HEK293 (cell line): ENCODE measurements around the gene TMEM259.

Experiments used
- CTCF ChIA-PET: fragments of 350-600 bp; formaldehyde crosslinking; extraction: SDS; loops from one replicate; lab custom pipeline; 2021; ENCODE audit warnings: antibody characterized with exemption; lab: Yijun Ruan, JAX
- POLR2A ChIA-PET: fragments of 300-600 bp; formaldehyde crosslinking; extraction: SDS; loops from one replicate; lab custom pipeline; 2020; ENCODE audit warnings: antibody characterized with exemption, inconsistent platforms; lab: Yijun Ruan, JAX
- H3K27ac ChIP-seq: fragments of 200-500 bp; sonication (Bioruptor generic); 2 replicates; pipeline ENCODE4 v1.5.1; 2014; ENCODE audit warnings: low read depth, low read length, control low read depth, inconsistent platforms; ENCODE audit errors: extremely low read depth
- H3K36me3 ChIP-seq, 2 experiments: fragments of 200-500 bp in 1 of 2; sonication (Bioruptor generic) in 1 of 2; 1 replicate in 1 of 2; 2 replicates in 1 of 2; pipeline ENCODE4 v1.5.1; 2014 to 2017; ENCODE audit warnings: inconsistent platforms in 2 of 2, low read length in 2 of 2; ENCODE audit not compliant: control insufficient read depth in 2 of 2, insufficient read depth in 1 of 2
- H3K4me1 ChIP-seq: fragments of 200-500 bp; sonication (Bioruptor generic); 2 replicates; pipeline ENCODE4 v1.5.1; 2014; ENCODE audit warnings: mild to moderate bottlenecking, low read length, inconsistent platforms; ENCODE audit not compliant: control insufficient read depth, insufficient read depth
- H3K4me3 ChIP-seq: 2 replicates; pipeline ENCODE4 v1.5.1; 2011; ENCODE audit warnings: low read depth, mild to moderate bottlenecking, control low read depth, low read length, moderate library complexity
- H3K9me3 ChIP-seq: fragments of 200-500 bp; sonication (Bioruptor generic); 2 replicates; pipeline ENCODE4 v1.5.1; 2014; ENCODE audit warnings: low read depth, low read length, inconsistent platforms; ENCODE audit not compliant: control insufficient read depth, insufficient read depth
- ATF2 ChIP-seq: fragments of 450-650 bp; formaldehyde crosslinking; IDR thresholded peaks from 2 replicates; pipeline ENCODE4 v1.5.1; 2016; ENCODE audit warnings: missing biosample characterization, missing genetic modification characterization, low read depth
- BCL6B ChIP-seq: fragments of 450-650 bp; formaldehyde crosslinking; IDR thresholded peaks from 2 replicates; pipeline ENCODE4 v1.5.1; 2017; ENCODE audit warnings: missing biosample characterization, missing genetic modification characterization
- FEZF1 ChIP-seq: fragments of 450-650 bp; formaldehyde crosslinking; IDR thresholded peaks from 2 replicates; pipeline ENCODE4 v1.5.1; 2016; ENCODE audit warnings: missing biosample characterization, missing genetic modification characterization
- PATZ1 ChIP-seq: fragments of 450-650 bp; formaldehyde crosslinking; IDR thresholded peaks from 2 replicates; pipeline ENCODE4 v1.5.1; 2016; ENCODE audit warnings: missing biosample characterization, missing genetic modification characterization
- SALL2 ChIP-seq: fragments of 450-650 bp; formaldehyde crosslinking; IDR thresholded peaks from 2 replicates; pipeline ENCODE4 v1.5.0; 2017; ENCODE audit warnings: missing biosample characterization, mild to moderate bottlenecking, missing genetic modification characterization, borderline replicate concordance
- YY1 ChIP-seq: fragments of 450-650 bp; formaldehyde crosslinking; IDR thresholded peaks from 2 replicates; pipeline ENCODE4 v1.5.1; 2018; ENCODE audit warnings: missing biosample characterization, missing genetic modification characterization
- ZBTB48 ChIP-seq: fragments of 450-650 bp; formaldehyde crosslinking; IDR thresholded peaks from 2 replicates; pipeline ENCODE4 v1.5.1; 2016; ENCODE audit warnings: missing biosample characterization, missing genetic modification characterization
- ZBTB7A ChIP-seq: fragments of 450-650 bp; formaldehyde crosslinking; IDR thresholded peaks from 2 replicates; pipeline ENCODE4 v1.5.1; 2016; ENCODE audit warnings: low read depth, missing biosample characterization, missing genetic modification characterization
- ZFHX2 ChIP-seq: fragments of 450-650 bp; formaldehyde crosslinking; conservative IDR thresholded peaks from 2 replicates; pipeline ENCODE4 v1.5.1; 2016; ENCODE audit warnings: missing biosample characterization, missing genetic modification characterization
- ZNF114 ChIP-seq: fragments of 450-650 bp; formaldehyde crosslinking; IDR thresholded peaks from 2 replicates; pipeline ENCODE4 v1.5.0; 2017; ENCODE audit warnings: missing biosample characterization, missing genetic modification characterization
- ZNF16 ChIP-seq: fragments of 450-650 bp; formaldehyde crosslinking; IDR thresholded peaks from 2 replicates; pipeline ENCODE4 v1.5.1; 2016; ENCODE audit warnings: low read depth, missing biosample characterization, missing genetic modification characterization
- ZNF175 ChIP-seq: fragments of 450-650 bp; formaldehyde crosslinking; IDR thresholded peaks from 2 replicates; pipeline ENCODE4 v1.5.1; 2016; ENCODE audit warnings: missing biosample characterization, missing genetic modification characterization
- ZNF24 ChIP-seq: fragments of 450-650 bp; formaldehyde crosslinking; IDR thresholded peaks from 2 replicates; pipeline ENCODE4 v1.5.1; 2016; ENCODE audit warnings: missing biosample characterization, missing genetic modification characterization
- ZNF280D ChIP-seq: fragments of 450-650 bp; formaldehyde crosslinking; IDR thresholded peaks from 2 replicates; pipeline ENCODE4 v1.5.1; 2016; ENCODE audit warnings: missing biosample characterization, missing genetic modification characterization
- ZNF311 ChIP-seq: fragments of 450-650 bp; formaldehyde crosslinking; IDR thresholded peaks from 2 replicates; pipeline ENCODE4 v1.5.1; 2017; ENCODE audit warnings: missing biosample characterization, missing genetic modification characterization, borderline replicate concordance
- ZNF335 ChIP-seq: fragments of 450-650 bp; formaldehyde crosslinking; conservative IDR thresholded peaks from 2 replicates; pipeline ENCODE4 v1.5.1; 2016; ENCODE audit warnings: missing biosample characterization, missing genetic modification characterization
- ZNF513 ChIP-seq: fragments of 450-650 bp; IDR thresholded peaks from 2 replicates; pipeline ENCODE4 v1.5.1; 2018; ENCODE audit warnings: missing biosample characterization, missing genetic modification characterization
- ZNF544 ChIP-seq: fragments of 450-650 bp; formaldehyde crosslinking; IDR thresholded peaks from 2 replicates; pipeline ENCODE4 v1.5.0; 2017; ENCODE audit warnings: missing biosample characterization, missing genetic modification characterization
- ZNF571 ChIP-seq: fragments of 450-650 bp; formaldehyde crosslinking; IDR thresholded peaks from 2 replicates; pipeline ENCODE4 v1.5.0; 2017; ENCODE audit warnings: missing biosample characterization, missing genetic modification characterization
- ZNF600 ChIP-seq: fragments of 450-650 bp; formaldehyde crosslinking; IDR thresholded peaks from 2 replicates; pipeline ENCODE4 v1.5.1; 2016; ENCODE audit warnings: missing biosample characterization, missing genetic modification characterization
- ZNF747 ChIP-seq: fragments of 450-650 bp; formaldehyde crosslinking; IDR thresholded peaks from 2 replicates; pipeline ENCODE4 v1.5.1; 2016; ENCODE audit warnings: missing biosample characterization, missing genetic modification characterization
- ZNF777 ChIP-seq: fragments of 450-650 bp; formaldehyde crosslinking; IDR thresholded peaks from 2 replicates; pipeline ENCODE4 v1.5.1; 2017; ENCODE audit warnings: missing biosample characterization, missing genetic modification characterization, borderline replicate concordance
- ZNF792 ChIP-seq: fragments of 450-650 bp; formaldehyde crosslinking; IDR thresholded peaks from 2 replicates; pipeline ENCODE4 v1.5.1; 2016; ENCODE audit warnings: missing biosample characterization, missing genetic modification characterization
- ZSCAN18 ChIP-seq: fragments of 450-650 bp; formaldehyde crosslinking; IDR thresholded peaks from 2 replicates; pipeline ENCODE4 v1.5.1; 2016; ENCODE audit warnings: missing biosample characterization, missing genetic modification characterization

TMEM259 gene

GRCh38 chr19:1064661-1065605 is 44.0 kb upstream of the TMEM259 start:
- ChIA-PET POLR2A (interaction anchor here (0.6 to 1.2 kb wide), 6 partner anchors 10 to 39 kb away, joined by 3 to 4 read pairs (median 3); partner anchors contain the start of genes ABCA7 and CNN2), CTCF (interaction anchor here (0.6 to 2.1 kb wide), 8 partner anchors 10 to 48 kb away, joined by 3 to 11 read pairs (median 4); partner anchors contain the start of genes CNN2 and RNU6-2)
- no peaks in the 10 kb centered on the region for H3K9me3 ChIP-seq
- peaks cover 0 to 3% of the 10 kb centered on the region in 2 experiments; a peak in 2 of 3 replicates for H3K36me3 ChIP-seq
- no peak overlapping the region for H3K4me3 ChIP-seq
- peaks cover 2% of the 10 kb centered on the region; the same call in 1 of the 2 replicates for H3K4me1 ChIP-seq
- H3K27ac ChIP-seq = no peak overlapping the region
- TF ChIP-seq ZSCAN18 (tag by site-specific recombination) (no peak), ZNF600 (tag by site-specific recombination) (peak; percentile 62), ZNF792 (tag by site-specific recombination) (no peak), ZNF513 (tag by site-specific recombination) (no peak), ZNF571 (no peak), PATZ1 (tag by site-specific recombination) (peak; percentile 9; the same call in 1 of the 2 replicates), ZNF114 (tag by site-specific recombination) (no peak), ZNF544 (no peak), ZNF16 (tag by site-specific recombination) (no peak), ATF2 (no peak), FEZF1 (tag by site-specific recombination) (no peak), ZNF280D (tag by site-specific recombination) (no peak), ZNF24 (no peak), SALL2 (tag by site-specific recombination) (no peak), ZNF747 (tag by site-specific recombination) (no peak), ZBTB7A (tag by site-specific recombination) (no peak; the same call in 1 of the 2 replicates), BCL6B (tag by site-specific recombination) (no peak), ZNF777 (tag by site-specific recombination) (no peak), ZNF175 (tag by site-specific recombination) (no peak), ZBTB48 (tag by site-specific recombination) (peak; percentile 59; the same call in 1 of the 2 replicates), ZFHX2 (tag by site-specific recombination) (peak; percentile 31; the same call in 1 of the 2 replicates), ZNF311 (tag by site-specific recombination) (no peak), YY1 (tag by site-specific recombination) (no peak), ZNF335 (tag by site-specific recombination) (peak; percentile 38; the same call in 1 of the 2 replicates)
